ENCODE data around the gene MACROD1. TPM values are rescaled to one million over a fixed set of nuclear protein-coding genes. Genes with fewer than 3 reads are reported as not detected.

Gene MACROD1
- total and polyA plus RNA-seq, 2 of the 13 experiments (the other 11 are each of a cell fraction or from before 2014, with no cell fraction given) = 23.1 to 34.5 TPM

DNA sequence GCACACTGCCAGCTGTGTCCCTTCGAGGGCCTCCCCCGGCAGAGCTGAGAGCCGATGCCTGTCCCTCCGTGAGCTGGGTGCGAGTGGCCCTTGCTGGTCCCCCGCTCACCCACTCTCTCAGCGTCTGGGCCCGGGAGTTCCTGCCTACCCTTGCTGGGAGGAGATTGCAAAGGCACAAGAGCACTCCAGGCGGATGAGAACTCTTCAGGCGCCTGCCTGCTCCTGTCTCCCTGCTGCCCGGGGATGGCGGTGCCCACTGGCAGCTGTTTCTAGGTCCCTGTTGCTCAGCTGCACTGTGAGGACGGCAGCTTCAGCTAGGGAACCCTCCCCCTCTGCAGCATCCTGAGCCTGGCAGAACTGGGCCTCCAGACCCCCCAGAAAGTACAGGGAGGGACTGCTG is 69.1 kb downstream of the MACROD1 start:
- peaks cover 66% of the 10 kb centered on the region for H3K4me1 ChIP-seq (ENCODE audit: insufficient read depth, low read length)
- no peak overlapping the region for H3K9ac ChIP-seq (ENCODE audit: insufficient read depth, low read depth, low read length)
- H3K27me3 ChIP-seq (ENCODE audit: control insufficient read depth in 1 of 2, insufficient read depth in 2 of 2, low read length in 2 of 2) = no peaks in the 10 kb centered on the region
- TF ChIP-seq HNRNPL (IDR thresholded peaks at IDR 0.05; ENCODE audit: low read depth, low read length) (0 out of 2 replicates have a peak, but pooled peaks have one; percentile 10), ZNF101 (CRISPR knock-in tag; IDR thresholded peaks at IDR 0.05; ENCODE audit: borderline replicate concordance, low read depth) (no peak), ZNF660 (CRISPR knock-in tag; IDR thresholded peaks at IDR 0.05; ENCODE audit: borderline replicate concordance, low read depth) (no peak), XBP1 (CRISPR knock-in tag; IDR thresholded peaks at IDR 0.05) (no peak), CERS6 (CRISPR knock-in tag; IDR thresholded peaks at IDR 0.05) (no peak)
- H3K4me3 ChIP-seq (replicated peaks in 1 of 3; ENCODE audit: insufficient read depth in 1 of 3, low read depth in 2 of 3, low read length in 3 of 3) = no peak overlapping the region
- WGBS (ENCODE audit: low lambda C conversion rate) = no CpG with 5 or more reads among the region's 13 CpGs
- no peak overlapping the region for H3K4me2 ChIP-seq (ENCODE audit: low read depth, low read length)
- in situ Hi-C loops (cut with HindIII; ENCODE audit: extremely low pct_ligation_motif_present, low pct_unique_long_range_greater_than_20kb) = no loop called here
- ATAC-seq = no peak
- no TSS peak for BruUV-seq (replicated peaks)
- ChIA-PET POLR2A (no interaction called here), CTCF (ENCODE audit: low intra/inter-chr PET ratio, low total read pairs) (no interaction called here)
- no peak for DNase-seq (ENCODE audit: low spot score)
- no peak overlapping the region for H3K27ac ChIP-seq (ENCODE audit: extremely low read length, insufficient read depth, low read length)
- H4K20me1 ChIP-seq (ENCODE audit: insufficient read depth, low read length) = peaks cover 13% of the 10 kb centered on the region; the same call in 1 of the 2 replicates
- H3K79me2 ChIP-seq (ENCODE audit: insufficient read depth, low read length) = no peaks in the 10 kb centered on the region
- intact Hi-C loops (cut with micrococcal nuclease; ENCODE audit: unreplicated experiment) = no loop called here
- no peaks in the 10 kb centered on the region for H3K9me3 ChIP-seq (ENCODE audit: low read length)
- no peak for FAIRE-seq
- H2AFZ ChIP-seq (ENCODE audit: low read length) = no peak overlapping the region
- H3K36me3 ChIP-seq (replicated peaks in 1 of 2; ENCODE audit: control insufficient read depth in 1 of 2, insufficient read depth in 2 of 2, low read length in 2 of 2) = no peaks in the 10 kb centered on the region

- ATAC-seq (no peak), DNase-seq (ENCODE audit: low spot score) (no peak), FAIRE-seq (no peak)
- ChIA-PET CTCF (ENCODE audit: low intra/inter-chr PET ratio, low total read pairs) (no interaction called here), POLR2A (no interaction called here)
- Histone ChIP-seq H4K20me1 (ENCODE audit: insufficient read depth, low read length) (peaks cover 13% of the 10 kb centered on the region; the same call in 1 of the 2 replicates), H3K4me3 (replicated peaks in 1 of 3; ENCODE audit: insufficient read depth in 1 of 3, low read depth in 2 of 3, low read length in 3 of 3) (no peak overlapping the region), H3K9me3 (ENCODE audit: low read length) (no peaks in the 10 kb centered on the region), H3K27me3 (ENCODE audit: control insufficient read depth in 1 of 2, insufficient read depth in 2 of 2, low read length in 2 of 2) (no peaks in the 10 kb centered on the region), H2AFZ (ENCODE audit: low read length) (no peak overlapping the region), H3K9ac (ENCODE audit: insufficient read depth, low read depth, low read length) (no peak overlapping the region), H3K4me2 (ENCODE audit: low read depth, low read length) (no peak overlapping the region), H3K36me3 (replicated peaks in 1 of 2; ENCODE audit: control insufficient read depth in 1 of 2, insufficient read depth in 2 of 2, low read length in 2 of 2) (no peaks in the 10 kb centered on the region), H3K27ac (ENCODE audit: extremely low read length, insufficient read depth, low read length) (no peak overlapping the region), H3K79me2 (ENCODE audit: insufficient read depth, low read length) (no peaks in the 10 kb centered on the region), H3K4me1 (ENCODE audit: insufficient read depth, low read length) (peaks cover 75% of the 10 kb centered on the region)
- BruUV-seq (replicated peaks) = no TSS peak
- intact Hi-C loops (cut with micrococcal nuclease; ENCODE audit: unreplicated experiment) = no loop called here
- WGBS (ENCODE audit: low lambda C conversion rate) = 86% methylated on average over 5 of the region's 14 CpGs
- in situ Hi-C loops (cut with HindIII; ENCODE audit: extremely low pct_ligation_motif_present, low pct_unique_long_range_greater_than_20kb) = no loop called here
- TF ChIP-seq SRY (CRISPR knock-in tag; IDR thresholded peaks at IDR 0.05) = no peak
- TF ChIP-seq, protein P1, sequence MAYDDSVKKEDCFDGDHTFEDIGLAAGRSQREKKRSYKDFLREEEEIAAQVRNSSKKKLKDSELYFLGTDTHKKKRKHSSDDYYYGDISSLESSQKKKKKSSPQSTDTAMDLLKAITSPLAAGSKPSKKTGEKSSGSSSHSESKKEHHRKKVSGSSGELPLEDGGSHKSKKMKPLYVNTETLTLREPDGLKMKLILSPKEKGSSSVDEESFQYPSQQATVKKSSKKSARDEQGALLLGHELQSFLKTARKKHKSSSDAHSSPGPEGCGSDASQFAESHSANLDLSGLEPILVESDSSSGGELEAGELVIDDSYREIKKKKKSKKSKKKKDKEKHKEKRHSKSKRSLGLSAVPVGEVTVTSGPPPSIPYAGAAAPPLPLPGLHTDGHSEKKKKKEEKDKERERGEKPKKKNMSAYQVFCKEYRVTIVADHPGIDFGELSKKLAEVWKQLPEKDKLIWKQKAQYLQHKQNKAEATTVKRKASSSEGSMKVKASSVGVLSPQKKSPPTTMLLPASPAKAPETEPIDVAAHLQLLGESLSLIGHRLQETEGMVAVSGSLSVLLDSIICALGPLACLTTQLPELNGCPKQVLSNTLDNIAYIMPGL (CRISPR knock-in tag; IDR thresholded peaks at IDR 0.05; ENCODE audit: borderline replicate concordance in 1 of 2, low read depth in 1 of 2) = no peak
- TF ChIP-seq XBP1 (CRISPR knock-in tag; IDR thresholded peaks at IDR 0.05) = no peak
- TF ChIP-seq HMG20B (CRISPR knock-in tag; conservative IDR thresholded peaks at IDR 0.05) = no peak
- no peak for TF ChIP-seq ZFP62 (CRISPR knock-in tag; IDR thresholded peaks at IDR 0.05)
- TF ChIP-seq CREB1 (IDR thresholded peaks at IDR 0.05) = no peak
- TF ChIP-seq CREB1 (CRISPR knock-in tag; IDR thresholded peaks at IDR 0.05) = no peak
- no peak for TF ChIP-seq ZC3H4 (CRISPR knock-in tag; IDR thresholded peaks at IDR 0.05; ENCODE audit: borderline replicate concordance)
- TF ChIP-seq NR0B2 (CRISPR knock-in tag; IDR thresholded peaks at IDR 0.05) = no peak
Observed at GRCh38 chr11:64095949-64096348, 70.0 kb downstream of the MACROD1 start.

Measured in HepG2 (cell line).